ENCODE measurements around the gene CDA. TPM values are rescaled to one million over a fixed set of nuclear protein-coding genes. Genes with fewer than 3 reads are reported as not detected.

CDA gene
- total and polyA plus RNA-seq, 8 donors: 1.3 to 8.4 (median 6.0) TPM; not detected in 5

- intact Hi-C loops (cut with DNase I; ENCODE audit: low total_unique reads): no loop called here
- Histone ChIP-seq H3K27me3 (peaks cover 0 to 18% (median 0%) of the 10 kb centered on the region in 3 donors), H3K4me3 (no peak overlapping the region), H3K4me1 (no peaks in the 10 kb centered on the region), H3K36me3 (no peaks in the 10 kb centered on the region), H3K27ac (no peak overlapping the region), H3K9me3 (no peaks in the 10 kb centered on the region)
- no peak for DNase-seq
- 39 to 73% (median 70%) methylated on average over 1 of the region's 1 CpG for WGBS, 5 donors
- TF ChIP-seq CTCF (IDR thresholded peaks at IDR 0.05) (no peak), POLR2A (IDR thresholded peaks at IDR 0.05) (no peak), POLR2AphosphoS5 (IDR thresholded peaks at IDR 0.05) (no peak), EP300 (IDR thresholded peaks at IDR 0.05) (no peak)
These were observed 37.2 kb downstream of the CDA start for GRCh38 chr1:20626098-20626427.

GRCh38 chr1:20626524-20626923 is 37.6 kb downstream of the CDA start:
- no peak for DNase-seq
- no peaks in the 10 kb centered on the region for H3K9me3 ChIP-seq
- H3K27ac ChIP-seq: no peak overlapping the region
- H3K4me3 ChIP-seq: no peak overlapping the region
- no peak for TF ChIP-seq POLR2A (IDR thresholded peaks at IDR 0.05)
- TF ChIP-seq CTCF (IDR thresholded peaks at IDR 0.05): no peak
- TF ChIP-seq POLR2AphosphoS5 (IDR thresholded peaks at IDR 0.05): no peak
- no peak for TF ChIP-seq EP300 (IDR thresholded peaks at IDR 0.05)
- H3K27me3 ChIP-seq: peaks cover 0 to 18% (median 0%) of the 10 kb centered on the region in 3 donors
- 53 to 76% (median 60%) methylated on average over 1 of the region's 1 CpG for WGBS, 5 donors
- intact Hi-C loops (cut with DNase I; ENCODE audit: low total_unique reads): no loop called here
- H3K4me1 ChIP-seq: no peaks in the 10 kb centered on the region
- no peaks in the 10 kb centered on the region for H3K36me3 ChIP-seq

GRCh38 chr1:20630729-20631128 is 41.8 kb downstream of the CDA start:
- no peaks in the 10 kb centered on the region for H3K36me3 ChIP-seq
- peaks cover 19 to 23% (median 22%) of the 10 kb centered on the region in 4 donors for H3K4me1 ChIP-seq
- peaks cover 0 to 13% (median 0%) of the 10 kb centered on the region in 3 donors for H3K27me3 ChIP-seq
- intact Hi-C loops (cut with DNase I; ENCODE audit: low total_unique reads): loop anchor here (5.0 kb wide), 1 partner anchor 103 kb away; no protein-coding TSS in a partner anchor
- 22 to 49% (median 25%) methylated on average over 4 of the region's 4 CpGs for WGBS, 5 donors
- DNase-seq: no peak
- no peaks in the 10 kb centered on the region for H3K9me3 ChIP-seq
- TF ChIP-seq EP300 (IDR thresholded peaks at IDR 0.05): no peak
- no peak for TF ChIP-seq CTCF (IDR thresholded peaks at IDR 0.05)
- no peak for TF ChIP-seq POLR2A (IDR thresholded peaks at IDR 0.05)
- no peak for TF ChIP-seq POLR2AphosphoS5 (IDR thresholded peaks at IDR 0.05)
- no peak overlapping the region for H3K27ac ChIP-seq
- H3K4me3 ChIP-seq: no peak overlapping the region

- Histone ChIP-seq H3K4me3 (no peak overlapping the region), H3K27me3 (peaks cover 0 to 7% (median 0%) of the 10 kb centered on the region in 3 donors), H3K36me3 (peaks cover 0 to 12% (median 8%) of the 10 kb centered on the region in 4 donors), H3K4me1 (peaks cover 19 to 38% (median 33%) of the 10 kb centered on the region in 4 donors), H3K9me3 (no peaks in the 10 kb centered on the region), H3K27ac (no peak overlapping the region)
- intact Hi-C loops (cut with DNase I; ENCODE audit: low total_unique reads): loop anchor here (5.0 kb wide), 1 partner anchor 105 kb away; no protein-coding TSS in a partner anchor
- no peak for TF ChIP-seq EP300 (IDR thresholded peaks at IDR 0.05)
- TF ChIP-seq CTCF (IDR thresholded peaks at IDR 0.05): no peak
- no peak for TF ChIP-seq POLR2A (IDR thresholded peaks at IDR 0.05)
- no peak for TF ChIP-seq POLR2AphosphoS5 (IDR thresholded peaks at IDR 0.05)
- WGBS, 5 donors: 73 to 92% (median 82%) methylated on average over 3 of the region's 3 CpGs
- DNase-seq: no peak
These were observed 43.5 kb downstream of the CDA start for GRCh38 chr1:20632386-20632785.

Data from stomach (tissue), 9 donors.